OCI-LY3 (cell line): ENCODE results near the gene SH3GLB2.
A peak's percentile ranks its signal among the peaks of the same experiment; 100 is the strongest.
"Not testable (repeated sequence)": the region's sequence is repeated elsewhere in the genome, so short reads cannot be mapped to it uniquely, and the experiment has no call there.

Experiments used
- H2AFZ ChIP-seq: fragments of 200-600, 300-600 bp; shearing (Covaris generic); 2 replicates; pipeline ENCODE4 v1.6.0; 2014; ENCODE audit warnings: antibody characterized with exemption, low read depth, low read length
- H3K27ac ChIP-seq: fragments of 200-600, 300-600 bp; sonication (generic); 2 replicates; pipeline ENCODE4 v1.5.1; 2014; ENCODE audit warnings: mild to moderate bottlenecking, low read length, moderate library complexity, mixed read lengths
- H3K27me3 ChIP-seq: fragments of 200-600, 300-600 bp; sonication (generic); 2 replicates; pipeline ENCODE4 v1.6.1; 2014; ENCODE audit warnings: low read depth, low read length, mixed read lengths
- H3K36me3 ChIP-seq: fragments of 200-600, 300-600 bp; sonication (generic); replicated peaks from 2 replicates; pipeline ENCODE3; 2014; ENCODE audit warnings: low read depth, low read length, mixed read lengths
- H3K4me1 ChIP-seq: fragments of 300-600, 200-600 bp; sonication (generic); 2 replicates; pipeline ENCODE4 v1.6.1; 2014; ENCODE audit warnings: low read length, mixed read lengths
- H3K4me2 ChIP-seq: fragments of 200-600, 300-600 bp; sonication (generic); 2 replicates; pipeline ENCODE4 v1.6.1; 2014; ENCODE audit warnings: low read length, mixed read lengths
- H3K4me3 ChIP-seq: fragments of 300-600, 200-600 bp; sonication (generic); 2 replicates; pipeline ENCODE4 v1.5.1; 2014; ENCODE audit warnings: antibody characterized with exemption, mild to moderate bottlenecking, low read length, moderate library complexity
- H3K79me2 ChIP-seq: fragments of 300-600, 200-600 bp; shearing (Covaris generic); 2 replicates; pipeline ENCODE4 v1.6.1; 2014; ENCODE audit warnings: mild to moderate bottlenecking, low read length, mixed read lengths
- H3K9ac ChIP-seq: fragments of 300-600, 200-600 bp; shearing (Covaris generic); 2 replicates; pipeline ENCODE4 v1.6.0; 2014; ENCODE audit warnings: mild to moderate bottlenecking, low read length, moderate library complexity
- H3K9me3 ChIP-seq: fragments of 200-600, 300-600 bp; shearing (Covaris generic); 2 replicates; pipeline ENCODE4 v1.6.1; 2014; ENCODE audit warnings: low read length, mixed read lengths; ENCODE audit not compliant: insufficient read depth
- H4K20me1 ChIP-seq: fragments of 200-600, 300-600 bp; sonication (generic); 2 replicates; pipeline ENCODE4 v1.6.1; 2016; ENCODE audit warnings: low read length, mixed read lengths; ENCODE audit not compliant: insufficient read depth
- CTCF ChIP-seq: fragments of 200-600, 300-600 bp; sonication (generic); IDR thresholded peaks from 2 replicates; pipeline ENCODE4 v1.5.1; 2014; ENCODE audit warnings: antibody characterized with exemption, low read length, low read depth
- EZH2phosphoT487 ChIP-seq: fragments of 200-600 bp; shearing (Covaris generic); IDR thresholded peaks from 2 replicates; pipeline ENCODE4 v1.6.1; 2018; ENCODE audit warnings: antibody characterized with exemption, mixed run types, low read depth

Gene SH3GLB2

GRCh38 chr9:129036241-129036922, 8.3 kb upstream of the SH3GLB2 start, which contains the start of gene MIGA2:
TSS of gene MIGA2 (plus strand) at chr9:129036626. CDS start at chr9:129040595, 3,969 bp downstream.
- H3K4me3 ChIP-seq, result peak within 1 kb of the TSS; percentile 89
- H3K9me3 ChIP-seq, result no peaks in the 10 kb centered on the region
- peaks cover 19% of the 10 kb centered on the region for H3K79me2 ChIP-seq
- TF ChIP-seq EZH2phosphoT487 (no peak), CTCF (no peak)
- no peaks in the 10 kb centered on the region for H4K20me1 ChIP-seq
- H3K4me1 ChIP-seq, result peaks cover 10% of the 10 kb centered on the region
- peak within 1 kb of the TSS; percentile 98 for H2AFZ ChIP-seq
- no peaks in the 10 kb centered on the region for H3K36me3 ChIP-seq
- peak within 1 kb of the TSS; percentile 84 for H3K9ac ChIP-seq
- no peaks in the 10 kb centered on the region for H3K27me3 ChIP-seq
- H3K4me2 ChIP-seq, result peak within 1 kb of the TSS; percentile 95
- H3K27ac ChIP-seq, result peak within 1 kb of the TSS; percentile 38; the same call in 1 of the 2 replicates

GRCh38 chr9:129035838-129036237, 7.7 kb upstream of the SH3GLB2 start:
- Histone ChIP-seq H3K79me2 (peaks cover 19% of the 10 kb centered on the region), H2AFZ (peak overlapping the region; percentile 98), H3K4me3 (peak overlapping the region; percentile 88), H3K27ac (peak overlapping the region; percentile 38; the same call in 1 of the 2 replicates), H3K4me2 (peak overlapping the region; percentile 95), H3K4me1 (peaks cover 10% of the 10 kb centered on the region), H3K9ac (peak overlapping the region; percentile 84)
- H4K20me1 ChIP-seq, H3K27me3 ChIP-seq, H3K9me3 ChIP-seq, H3K36me3 ChIP-seq: not testable (repeated sequence)

- H2AFZ ChIP-seq, result no peak overlapping the region
- no peaks in the 10 kb centered on the region for H3K27me3 ChIP-seq
- H3K79me2 ChIP-seq, result peaks cover 16% of the 10 kb centered on the region
- no peaks in the 10 kb centered on the region for H3K36me3 ChIP-seq
- H3K9ac ChIP-seq, result no peak overlapping the region
- H3K4me1 ChIP-seq, result peaks cover 10% of the 10 kb centered on the region
- no peaks in the 10 kb centered on the region for H4K20me1 ChIP-seq
- H3K27ac ChIP-seq, result no peak overlapping the region
- no peak overlapping the region for H3K4me3 ChIP-seq
- no peak for TF ChIP-seq CTCF
- TF ChIP-seq EZH2phosphoT487, result no peak
- H3K4me2 ChIP-seq, result no peak overlapping the region
- H3K9me3 ChIP-seq, result no peaks in the 10 kb centered on the region
Measured at GRCh38 chr9:129033216-129033615, 5.1 kb upstream of the SH3GLB2 start.

GRCh38 chr9:129032541-129033159, 4.5 kb upstream of the SH3GLB2 start:
- no peaks in the 10 kb centered on the region for H4K20me1 ChIP-seq
- no peak overlapping the region for H3K4me3 ChIP-seq
- H3K9ac ChIP-seq, result no peak overlapping the region
- no peak overlapping the region for H3K4me2 ChIP-seq
- peaks cover 14% of the 10 kb centered on the region for H3K79me2 ChIP-seq
- no peak overlapping the region for H2AFZ ChIP-seq
- no peak for TF ChIP-seq CTCF
- no peak for TF ChIP-seq EZH2phosphoT487
- H3K27ac ChIP-seq, result no peak overlapping the region
- no peaks in the 10 kb centered on the region for H3K36me3 ChIP-seq
- H3K9me3 ChIP-seq, result no peaks in the 10 kb centered on the region
- no peaks in the 10 kb centered on the region for H3K27me3 ChIP-seq
- peaks cover 7% of the 10 kb centered on the region for H3K4me1 ChIP-seq
